Measurements from ENCODE around the gene BHMT2.

The BHMT2 gene

DNA sequence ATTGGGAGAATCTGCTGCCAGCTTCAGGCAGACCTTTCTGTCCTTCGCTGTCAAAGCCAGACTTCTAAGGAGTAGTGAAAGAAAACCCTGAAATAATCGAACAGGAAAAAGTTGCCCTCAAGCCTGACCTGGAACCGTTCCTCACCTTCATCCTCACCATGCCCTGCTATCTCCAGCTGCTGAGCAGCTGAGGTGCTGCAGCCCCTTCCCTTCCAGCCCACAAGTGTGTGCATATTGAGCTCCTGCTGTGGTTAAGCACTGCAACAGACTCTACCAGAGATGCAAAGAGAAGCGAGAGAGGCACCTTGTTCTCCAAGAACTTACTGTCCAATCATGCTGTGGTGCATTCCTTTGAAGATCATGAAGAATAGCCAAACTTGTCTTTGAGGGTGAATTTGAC lies 18.9 kb downstream of the BHMT2 start:
- Mint-ChIP-seq H3K9me3 (no peaks in the 10 kb centered on the region), H3K36me3 (ENCODE audit: low read depth) (no peaks in the 10 kb centered on the region), H3K4me3 (no peak overlapping the region), H3K4me1 (ENCODE audit: low read depth) (no peaks in the 10 kb centered on the region), H3K27ac (no peak overlapping the region), H3K27me3 (peaks cover 4% of the 10 kb centered on the region)

- Mint-ChIP-seq H3K4me1 (ENCODE audit: low read depth) (no peaks in the 10 kb centered on the region), H3K9me3 (no peaks in the 10 kb centered on the region), H3K27me3 (peaks cover 8% of the 10 kb centered on the region), H3K36me3 (ENCODE audit: low read depth) (no peaks in the 10 kb centered on the region), H3K27ac (no peak overlapping the region), H3K4me3 (no peak overlapping the region)
Observed at GRCh38 chr5:79091064-79091463, 21.5 kb downstream of the BHMT2 start.

DNA sequence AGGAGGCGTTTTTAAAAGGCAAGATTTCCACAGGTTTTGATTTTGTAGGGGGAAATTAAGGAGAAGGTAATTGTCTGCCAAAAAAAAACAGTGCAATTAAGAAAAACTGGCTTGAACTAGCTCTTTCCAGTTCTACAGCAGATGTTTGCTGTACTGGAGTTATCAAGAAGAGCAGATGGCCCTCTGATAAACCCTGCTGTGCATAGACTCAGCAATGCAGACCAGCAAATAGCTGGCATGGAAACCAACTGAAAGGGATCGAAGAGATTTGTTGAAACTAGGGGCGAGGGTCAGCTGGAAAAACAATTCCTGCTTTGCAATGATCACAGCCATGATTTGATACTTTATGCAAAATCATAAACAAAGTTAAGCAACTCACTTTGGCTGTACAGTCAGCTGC lies 24.2 kb downstream of the BHMT2 start:
- Mint-ChIP-seq H3K4me3 (no peak overlapping the region), H3K4me1 (ENCODE audit: low read depth) (no peaks in the 10 kb centered on the region), H3K36me3 (ENCODE audit: low read depth) (no peaks in the 10 kb centered on the region), H3K9me3 (no peaks in the 10 kb centered on the region), H3K27ac (no peak overlapping the region), H3K27me3 (peaks cover 5% of the 10 kb centered on the region)

DNA sequence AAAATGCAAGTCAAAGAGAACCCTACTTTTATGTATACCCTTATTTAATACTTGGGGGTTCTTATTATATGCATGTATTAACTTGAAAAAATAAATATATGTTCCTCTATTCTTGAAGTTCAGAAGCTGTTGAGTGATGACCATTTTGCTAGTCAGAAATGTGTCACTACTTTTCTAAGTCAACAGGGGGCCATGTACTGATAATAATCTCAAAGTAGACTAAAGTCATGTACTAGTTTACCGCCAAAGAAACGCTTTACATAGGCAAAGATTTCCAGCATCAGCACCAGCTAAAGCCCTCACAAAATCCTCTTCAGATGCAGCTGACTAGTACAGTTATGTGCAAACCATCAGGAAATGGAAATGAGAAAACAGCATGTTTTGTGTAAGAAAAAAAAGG lies 36.3 kb downstream of the BHMT2 start:
- no peaks in the 10 kb centered on the region for H3K9me3 Mint-ChIP-seq
- no peaks in the 10 kb centered on the region for H3K4me1 Mint-ChIP-seq (ENCODE audit: low read depth)
- H3K27ac Mint-ChIP-seq = no peak overlapping the region
- H3K4me3 Mint-ChIP-seq = no peak overlapping the region
- H3K27me3 Mint-ChIP-seq = peaks cover 34% of the 10 kb centered on the region
- no peaks in the 10 kb centered on the region for H3K36me3 Mint-ChIP-seq (ENCODE audit: low read depth)

DNA sequence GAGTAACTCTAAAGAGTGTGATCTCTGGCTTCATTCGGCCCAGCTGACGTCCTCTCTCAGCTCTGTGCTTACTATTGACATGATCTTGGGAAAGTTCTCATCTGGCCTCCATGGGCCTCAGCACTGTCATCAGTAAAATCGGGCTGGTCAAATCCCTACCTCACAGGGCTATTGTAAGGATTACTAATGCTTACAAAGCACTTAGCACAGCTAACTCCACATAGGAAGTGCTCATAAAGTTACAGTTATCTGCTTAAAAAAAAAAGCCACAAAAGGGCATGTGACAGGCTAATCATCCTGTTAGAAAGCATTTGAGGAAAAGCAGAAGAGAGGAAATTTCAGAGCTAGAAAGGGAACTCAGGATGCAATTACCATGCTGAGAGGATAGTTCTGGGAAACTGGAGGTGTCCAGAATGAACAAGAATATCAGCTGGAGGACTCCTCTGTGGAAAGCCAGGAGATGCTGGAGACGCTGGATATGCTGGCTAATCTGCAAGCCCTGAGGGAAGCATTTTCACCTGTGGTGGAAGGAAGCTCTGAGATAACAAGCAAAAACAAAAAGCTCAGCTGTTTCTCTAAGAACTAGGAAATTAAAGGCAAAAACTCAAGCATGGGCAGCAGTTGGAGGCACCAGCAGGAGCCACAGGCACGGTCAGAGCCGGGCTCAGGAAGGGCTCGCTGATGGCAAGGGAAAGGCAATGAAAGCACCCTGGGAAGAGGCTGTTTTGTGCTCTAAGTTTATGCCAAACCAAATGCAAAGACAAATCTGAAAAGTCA lies 37.6 kb downstream of the BHMT2 start:
- Mint-ChIP-seq H3K27me3 (peaks cover 42% of the 10 kb centered on the region), H3K4me3 (no peak overlapping the region)

GRCh38 chr5:79108086-79108485 lies 38.5 kb downstream of the BHMT2 start:
- Mint-ChIP-seq H3K27ac (no peak overlapping the region), H3K4me3 (no peak overlapping the region), H3K36me3 (ENCODE audit: low read depth) (no peaks in the 10 kb centered on the region), H3K9me3 (no peaks in the 10 kb centered on the region), H3K27me3 (peaks cover 51% of the 10 kb centered on the region), H3K4me1 (ENCODE audit: low read depth) (no peaks in the 10 kb centered on the region)

More for the DNA sequence above, 37.6 kb downstream of the BHMT2 start:
- no peak overlapping the region for H3K27ac Mint-ChIP-seq
- no peaks in the 10 kb centered on the region for H3K4me1 Mint-ChIP-seq (ENCODE audit: low read depth)
- H3K36me3 Mint-ChIP-seq (ENCODE audit: low read depth) = no peaks in the 10 kb centered on the region
- H3K9me3 Mint-ChIP-seq = no peaks in the 10 kb centered on the region

DNA sequence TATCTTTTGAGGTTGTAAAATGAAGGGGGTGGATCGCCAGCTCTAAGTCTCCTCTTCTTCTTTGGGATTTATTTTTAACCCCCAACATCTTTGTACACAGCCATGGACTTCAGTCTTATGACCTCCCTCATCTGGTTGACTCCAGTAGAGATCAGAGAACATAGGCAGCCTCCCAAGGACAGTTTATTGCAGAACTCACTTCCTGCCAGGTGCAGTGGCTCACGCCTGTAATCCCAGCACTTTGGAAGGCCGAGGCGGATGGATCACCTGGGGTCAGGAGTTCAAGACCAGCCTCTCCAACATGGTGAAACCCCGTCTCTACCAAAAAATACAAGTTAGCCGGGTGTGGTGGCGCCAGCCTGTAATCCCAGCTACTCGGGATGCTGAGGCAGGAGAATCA lies 39.2 kb downstream of the BHMT2 start:
- no peak overlapping the region for H3K27ac Mint-ChIP-seq
- H3K36me3 Mint-ChIP-seq (ENCODE audit: low read depth) = no peaks in the 10 kb centered on the region
- no peak overlapping the region for H3K4me3 Mint-ChIP-seq
- H3K27me3 Mint-ChIP-seq = peaks cover 55% of the 10 kb centered on the region
- no peaks in the 10 kb centered on the region for H3K4me1 Mint-ChIP-seq (ENCODE audit: low read depth)
- H3K9me3 Mint-ChIP-seq = no peaks in the 10 kb centered on the region

- H3K4me1 Mint-ChIP-seq (ENCODE audit: low read depth) = no peaks in the 10 kb centered on the region
- peaks cover 55% of the 10 kb centered on the region for H3K27me3 Mint-ChIP-seq
- H3K9me3 Mint-ChIP-seq = no peaks in the 10 kb centered on the region
- no peaks in the 10 kb centered on the region for H3K36me3 Mint-ChIP-seq (ENCODE audit: low read depth)
- no peak overlapping the region for H3K27ac Mint-ChIP-seq
- H3K4me3 Mint-ChIP-seq = no peak overlapping the region
Observed at GRCh38 chr5:79109527-79110492, 40.2 kb downstream of the BHMT2 start.

DNA sequence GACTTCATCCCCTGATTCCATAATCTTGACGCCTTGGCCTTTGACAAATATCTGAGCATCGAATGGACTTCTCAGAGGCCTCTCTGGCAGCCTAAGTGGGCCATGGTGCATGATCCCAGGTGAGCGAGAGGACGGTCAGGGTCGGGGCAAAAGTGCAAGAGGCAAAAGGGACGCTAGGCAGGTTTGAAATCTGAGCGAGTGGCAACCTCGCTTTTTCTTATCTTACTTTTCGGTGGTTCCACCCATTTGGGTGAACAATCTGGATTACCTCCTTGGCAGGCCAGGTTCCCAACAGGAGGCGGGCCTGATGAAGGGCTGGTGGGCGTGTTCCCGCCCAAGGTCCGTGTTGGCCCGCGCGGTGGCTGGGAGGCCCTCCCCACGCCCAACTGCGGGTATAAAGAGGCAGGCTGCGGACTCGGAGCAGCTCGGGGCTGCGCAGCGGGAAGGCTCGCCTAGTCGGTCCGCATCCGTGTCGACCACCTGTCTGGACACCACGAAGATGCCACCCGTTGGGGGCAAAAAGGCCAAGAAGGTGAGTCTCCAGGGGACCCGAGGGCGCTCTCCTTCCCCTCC lies 41.9 kb downstream of the BHMT2 start, which contains the start of gene BHMT:
Gene BHMT (plus strand): TSS at position 423 of the 573 bp plus-strand sequence. CDS start 77 bp downstream, at position 500.
- no peak within 1 kb of the TSS for H3K27ac Mint-ChIP-seq
- peaks cover 52% of the 10 kb centered on the region for H3K27me3 Mint-ChIP-seq
- H3K4me1 Mint-ChIP-seq (ENCODE audit: low read depth) = no peaks in the 10 kb centered on the region
- no peak within 1 kb of the TSS for H3K4me3 Mint-ChIP-seq
- H3K36me3 Mint-ChIP-seq (ENCODE audit: low read depth) = no peaks in the 10 kb centered on the region
- H3K9me3 Mint-ChIP-seq = no peaks in the 10 kb centered on the region

DNA sequence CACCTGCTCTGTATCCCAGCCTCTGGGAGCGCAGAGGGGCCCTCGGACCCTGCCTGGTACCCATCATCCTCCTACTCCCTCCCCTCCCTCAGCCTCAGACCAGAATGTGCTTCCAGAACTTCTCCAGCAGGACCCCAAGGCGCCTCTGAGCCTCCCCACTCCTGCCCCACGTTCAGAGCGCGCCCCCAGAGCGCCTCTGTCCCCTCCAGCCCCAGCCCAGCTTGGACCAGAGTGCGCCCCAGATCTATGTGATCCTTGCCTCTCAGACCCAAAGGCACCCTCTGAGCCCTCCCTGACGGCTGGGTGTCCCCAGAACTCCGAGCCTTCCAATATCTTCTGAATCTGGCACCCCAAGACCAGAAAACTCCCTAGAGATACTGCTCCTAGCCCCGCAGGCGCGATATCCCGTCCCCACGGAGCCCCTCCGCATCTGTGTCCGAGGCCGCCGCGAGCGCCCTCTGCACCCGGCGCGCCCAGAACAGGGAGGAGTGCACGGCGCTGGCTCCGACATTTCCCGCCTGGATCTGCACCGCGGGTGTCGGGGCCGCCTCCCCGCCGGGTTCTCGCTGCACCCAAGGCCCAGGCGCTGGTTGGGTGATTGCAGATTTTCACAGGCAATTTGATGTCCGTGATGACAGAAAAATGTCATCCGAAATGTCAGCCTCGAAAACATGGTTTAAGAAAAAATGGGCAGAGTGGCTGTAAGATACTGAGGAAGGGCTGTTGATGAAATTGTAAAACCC lies 42.6 kb downstream of the BHMT2 start:
- no peak overlapping the region for H3K4me3 Mint-ChIP-seq
- H3K4me1 Mint-ChIP-seq (ENCODE audit: low read depth) = no peaks in the 10 kb centered on the region
- H3K9me3 Mint-ChIP-seq = no peaks in the 10 kb centered on the region
- H3K27ac Mint-ChIP-seq = no peak overlapping the region
- peaks cover 47% of the 10 kb centered on the region for H3K27me3 Mint-ChIP-seq
- no peaks in the 10 kb centered on the region for H3K36me3 Mint-ChIP-seq (ENCODE audit: low read depth)

- Mint-ChIP-seq H3K27ac (no peak overlapping the region), H3K27me3 (peaks cover 46% of the 10 kb centered on the region)
Observed at GRCh38 chr5:79112703-79113058, 43.1 kb downstream of the BHMT2 start.

DNA sequence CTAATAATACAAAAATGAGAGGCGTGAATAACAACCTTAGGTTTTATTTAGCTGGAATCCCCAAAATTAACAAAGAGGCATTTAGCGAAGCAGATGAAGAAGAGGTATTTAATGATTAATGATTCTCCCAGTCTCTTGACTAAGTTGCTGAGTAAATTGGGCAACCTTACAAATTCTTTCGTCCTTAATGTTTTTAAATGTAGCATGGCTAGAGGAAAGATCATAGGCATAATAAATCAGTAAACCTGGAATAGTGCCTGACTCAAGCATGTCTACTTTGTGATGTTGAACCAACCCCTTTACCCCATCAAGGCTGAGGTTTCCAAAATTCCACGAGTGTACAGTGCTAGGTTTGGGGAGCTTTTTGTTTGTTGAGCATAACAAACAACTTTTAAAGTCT lies 49.9 kb downstream of the BHMT2 start:
- H3K27ac Mint-ChIP-seq = no peak overlapping the region

More at GRCh38 chr5:79112703-79113058, 43.1 kb downstream of the BHMT2 start:
- Mint-ChIP-seq H3K4me1 (ENCODE audit: low read depth) (no peaks in the 10 kb centered on the region), H3K36me3 (ENCODE audit: low read depth) (no peaks in the 10 kb centered on the region), H3K9me3 (no peaks in the 10 kb centered on the region), H3K4me3 (no peak overlapping the region)

DNA sequence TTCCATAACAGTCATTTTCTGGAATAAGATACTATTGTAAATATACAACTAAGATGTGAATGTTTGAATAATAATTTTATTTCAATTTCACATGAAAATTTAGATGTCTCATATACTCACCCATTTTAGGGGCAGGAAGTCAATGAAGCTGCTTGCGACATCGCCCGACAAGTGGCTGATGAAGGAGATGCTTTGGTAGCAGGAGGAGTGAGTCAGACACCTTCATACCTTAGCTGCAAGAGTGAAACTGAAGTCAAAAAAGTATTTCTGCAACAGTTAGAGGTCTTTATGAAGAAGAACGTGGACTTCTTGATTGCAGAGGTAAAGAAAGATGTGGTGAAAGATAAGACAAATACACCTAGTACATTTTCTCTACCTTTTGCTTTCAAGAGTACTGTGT lies 50.7 kb downstream of the BHMT2 start:
- H3K36me3 Mint-ChIP-seq (ENCODE audit: low read depth) = no peaks in the 10 kb centered on the region
- no peaks in the 10 kb centered on the region for H3K9me3 Mint-ChIP-seq
- H3K27ac Mint-ChIP-seq = no peak overlapping the region
- H3K4me1 Mint-ChIP-seq (ENCODE audit: low read depth) = no peaks in the 10 kb centered on the region
- H3K27me3 Mint-ChIP-seq = no peaks in the 10 kb centered on the region
- no peak overlapping the region for H3K4me3 Mint-ChIP-seq

More for the DNA sequence above, 49.9 kb downstream of the BHMT2 start:
- Mint-ChIP-seq H3K4me3 (no peak overlapping the region), H3K27me3 (no peaks in the 10 kb centered on the region), H3K9me3 (no peaks in the 10 kb centered on the region), H3K36me3 (ENCODE audit: low read depth) (no peaks in the 10 kb centered on the region), H3K4me1 (ENCODE audit: low read depth) (no peaks in the 10 kb centered on the region)

- H3K4me1 Mint-ChIP-seq (ENCODE audit: low read depth) = no peaks in the 10 kb centered on the region
- no peaks in the 10 kb centered on the region for H3K9me3 Mint-ChIP-seq
- no peak overlapping the region for H3K27ac Mint-ChIP-seq
- no peaks in the 10 kb centered on the region for H3K36me3 Mint-ChIP-seq (ENCODE audit: low read depth)
- no peaks in the 10 kb centered on the region for H3K27me3 Mint-ChIP-seq
- H3K4me3 Mint-ChIP-seq = no peak overlapping the region
Observed at GRCh38 chr5:79122973-79123372, 53.4 kb downstream of the BHMT2 start.
